NT2/D1 (cell line): ENCODE data around the gene SCEL.

Experiments
- YY1 ChIP-seq: IDR thresholded peaks from 2 replicates; pipeline ENCODE4 v1.6.1; 2011; ENCODE audit not compliant: insufficient read length, insufficient read depth
- ZNF274 ChIP-seq: IDR thresholded peaks from 2 replicates; pipeline ENCODE4 v1.6.1; 2011; ENCODE audit warnings: mild to moderate bottlenecking, low read depth, low read length

DNA sequence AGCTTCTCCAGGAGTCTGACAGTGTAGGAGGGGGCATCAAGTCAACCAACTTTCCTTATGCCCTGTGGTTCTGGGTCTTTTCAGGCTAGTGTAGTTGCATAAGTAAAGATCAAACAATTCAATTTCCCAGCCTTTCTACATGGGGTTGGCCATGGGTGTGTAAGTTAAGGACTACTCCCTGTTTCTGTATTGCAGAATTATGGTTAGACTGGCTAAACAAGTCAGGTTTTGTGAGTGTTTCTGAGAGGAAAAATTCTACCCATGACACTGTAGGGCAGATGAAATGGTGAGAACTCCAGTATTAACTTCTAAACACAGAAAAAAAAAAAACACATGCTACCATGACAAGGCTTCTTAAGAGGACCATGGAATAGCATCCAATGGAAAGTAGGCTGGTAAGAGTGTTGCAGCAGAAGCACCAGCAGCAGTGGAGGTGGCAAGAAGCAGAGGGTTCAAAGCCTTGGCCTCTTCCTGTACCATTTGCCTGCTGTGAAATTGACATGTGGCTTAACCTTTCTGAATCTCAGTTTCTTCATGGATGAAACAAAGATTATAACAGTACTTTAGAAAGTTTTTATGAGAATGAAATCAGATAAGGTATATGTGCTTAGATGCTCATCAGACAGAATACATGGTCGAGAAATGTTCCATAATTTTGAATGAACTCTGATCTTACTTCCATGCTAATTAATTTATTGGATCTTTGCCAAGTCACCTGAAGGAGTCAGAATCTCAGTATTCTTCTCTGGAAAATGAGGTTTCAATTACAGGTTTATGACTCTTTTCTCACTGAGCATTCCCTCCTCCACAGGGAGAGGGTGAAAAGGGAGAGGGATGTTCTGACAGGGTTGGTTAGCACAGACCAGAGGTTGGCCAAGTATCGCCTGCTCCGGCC lies 11.4 kb upstream of the SCEL start:
- TF ChIP-seq YY1 (no peak), ZNF274 (no peak)
